Astrocyte of the cerebellum (primary cell): ENCODE data around the gene FRAS1.
"Not testable (repeated sequence)": the region's sequence is repeated elsewhere in the genome, so short reads cannot be mapped to it uniquely, and the experiment has no call there.

Experiments used
- DNase-seq: peaks from one replicate; pipeline ENCODE4 v3.0.0-alpha.2; 2011; ENCODE audit warnings: low read depth
- H3K4me3 ChIP-seq: 2 replicates; pipeline ENCODE4 v1.5.1; 2011; ENCODE audit warnings: mild to moderate bottlenecking, low read depth, low read length, moderate library complexity
- in situ Hi-C: cut with HindIII; loops from 2 replicates; pipeline ENCODE4 v1.10.0; 2017; ENCODE audit warnings: low sequenced_read_pairs
- TF ChIP-seq, protein P1 (sequence below): IDR thresholded peaks from 2 replicates; pipeline ENCODE4 v1.5.1; 2012; ENCODE audit warnings: low read length, low read depth, moderate library complexity, mild to moderate bottlenecking; ENCODE audit errors: missing control alignments

The FRAS1 gene

DNA sequence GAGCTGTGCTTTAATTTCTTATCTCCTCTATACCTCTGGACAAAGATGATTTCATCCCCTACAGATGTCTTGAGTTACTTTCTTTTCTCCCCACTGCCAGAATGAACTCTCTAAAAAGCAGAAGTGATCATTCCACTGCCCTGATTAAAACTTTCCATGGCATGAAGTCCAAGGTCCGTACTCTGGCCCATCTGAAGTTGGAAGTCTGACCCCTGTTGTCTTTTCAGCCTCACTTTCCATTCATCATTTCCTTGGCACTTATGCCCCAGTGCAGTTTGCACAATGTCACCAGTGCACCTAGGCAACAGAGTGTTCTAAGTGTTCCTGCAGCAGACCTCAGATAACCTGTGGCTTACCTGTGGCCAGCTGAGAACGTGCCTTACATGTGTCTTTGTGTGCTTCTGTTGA, 242.4 kb downstream of the FRAS1 start:
- TF ChIP-seq, protein P1, sequence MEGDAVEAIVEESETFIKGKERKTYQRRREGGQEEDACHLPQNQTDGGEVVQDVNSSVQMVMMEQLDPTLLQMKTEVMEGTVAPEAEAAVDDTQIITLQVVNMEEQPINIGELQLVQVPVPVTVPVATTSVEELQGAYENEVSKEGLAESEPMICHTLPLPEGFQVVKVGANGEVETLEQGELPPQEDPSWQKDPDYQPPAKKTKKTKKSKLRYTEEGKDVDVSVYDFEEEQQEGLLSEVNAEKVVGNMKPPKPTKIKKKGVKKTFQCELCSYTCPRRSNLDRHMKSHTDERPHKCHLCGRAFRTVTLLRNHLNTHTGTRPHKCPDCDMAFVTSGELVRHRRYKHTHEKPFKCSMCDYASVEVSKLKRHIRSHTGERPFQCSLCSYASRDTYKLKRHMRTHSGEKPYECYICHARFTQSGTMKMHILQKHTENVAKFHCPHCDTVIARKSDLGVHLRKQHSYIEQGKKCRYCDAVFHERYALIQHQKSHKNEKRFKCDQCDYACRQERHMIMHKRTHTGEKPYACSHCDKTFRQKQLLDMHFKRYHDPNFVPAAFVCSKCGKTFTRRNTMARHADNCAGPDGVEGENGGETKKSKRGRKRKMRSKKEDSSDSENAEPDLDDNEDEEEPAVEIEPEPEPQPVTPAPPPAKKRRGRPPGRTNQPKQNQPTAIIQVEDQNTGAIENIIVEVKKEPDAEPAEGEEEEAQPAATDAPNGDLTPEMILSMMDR: no peak
- no peak for DNase-seq
- in situ Hi-C loops: no loop called here
- no peak overlapping the region for H3K4me3 ChIP-seq

DNA sequence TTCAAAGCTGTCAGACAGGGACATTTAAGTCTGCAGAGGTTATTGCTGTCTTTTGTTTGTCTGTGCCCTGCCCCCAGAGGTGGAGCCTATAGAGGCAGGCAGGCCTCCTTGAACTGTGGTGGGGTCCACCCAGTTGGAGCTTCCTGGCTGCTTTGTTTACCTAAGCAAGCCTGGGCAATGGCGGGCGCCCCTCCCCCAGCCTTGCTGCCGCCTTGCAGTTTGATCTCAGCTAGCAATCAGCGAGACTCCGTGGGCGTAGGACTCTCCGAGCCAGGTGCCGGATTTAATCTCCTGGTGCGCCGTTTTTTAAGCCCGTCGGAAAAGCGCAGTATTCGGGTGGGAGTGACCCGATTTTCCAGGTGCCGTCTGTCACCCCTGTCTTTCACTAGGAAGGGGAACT, 250.1 kb downstream of the FRAS1 start:
- H3K4me3 ChIP-seq, in situ Hi-C loops, DNase-seq: not testable (repeated sequence)

DNA sequence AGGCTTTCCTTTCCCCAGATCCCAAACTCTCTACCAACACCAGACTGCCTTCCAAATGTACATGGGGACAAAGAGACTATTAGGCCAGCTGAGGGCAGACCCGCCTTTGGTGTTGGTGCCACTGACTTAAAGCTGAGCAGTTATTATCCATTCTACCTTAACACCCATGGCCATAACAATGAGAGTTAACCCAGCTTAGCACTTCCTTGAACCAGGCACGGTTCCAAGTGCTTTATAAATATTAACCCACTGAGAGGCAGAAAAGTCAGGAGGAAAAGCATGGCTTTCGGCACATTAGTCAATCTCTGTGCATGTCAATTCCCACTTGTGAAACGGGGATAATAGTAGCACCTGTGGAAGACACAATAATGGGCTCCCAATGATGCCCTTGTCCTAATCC, 251.4 kb downstream of the FRAS1 start:
- H3K4me3 ChIP-seq: no peak overlapping the region
- TF ChIP-seq, protein P1: no peak
- DNase-seq: no peak
- in situ Hi-C loops: no loop called here

DNA sequence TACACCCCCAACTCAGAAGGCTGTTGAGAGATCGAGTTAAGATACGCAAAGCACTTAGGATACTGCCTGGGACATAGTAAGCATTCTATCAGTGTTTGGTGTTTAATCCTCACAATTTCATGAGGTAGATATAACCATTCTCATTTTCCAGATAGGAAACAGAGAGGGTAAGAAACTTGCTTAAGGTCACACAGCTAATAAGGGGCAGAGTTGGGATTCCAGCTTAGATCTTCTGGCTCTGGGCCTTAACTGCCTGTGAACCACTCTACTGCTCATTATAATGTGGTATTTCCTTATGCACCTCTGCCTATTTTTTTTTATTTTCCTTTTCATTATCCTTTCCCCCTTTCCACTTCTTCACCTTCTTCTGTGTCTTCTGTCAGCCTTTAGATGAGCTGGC, 252.2 kb downstream of the FRAS1 start:
- TF ChIP-seq, protein P1: no peak
- H3K4me3 ChIP-seq: no peak overlapping the region
- DNase-seq: no peak
- in situ Hi-C loops: no loop called here

DNA sequence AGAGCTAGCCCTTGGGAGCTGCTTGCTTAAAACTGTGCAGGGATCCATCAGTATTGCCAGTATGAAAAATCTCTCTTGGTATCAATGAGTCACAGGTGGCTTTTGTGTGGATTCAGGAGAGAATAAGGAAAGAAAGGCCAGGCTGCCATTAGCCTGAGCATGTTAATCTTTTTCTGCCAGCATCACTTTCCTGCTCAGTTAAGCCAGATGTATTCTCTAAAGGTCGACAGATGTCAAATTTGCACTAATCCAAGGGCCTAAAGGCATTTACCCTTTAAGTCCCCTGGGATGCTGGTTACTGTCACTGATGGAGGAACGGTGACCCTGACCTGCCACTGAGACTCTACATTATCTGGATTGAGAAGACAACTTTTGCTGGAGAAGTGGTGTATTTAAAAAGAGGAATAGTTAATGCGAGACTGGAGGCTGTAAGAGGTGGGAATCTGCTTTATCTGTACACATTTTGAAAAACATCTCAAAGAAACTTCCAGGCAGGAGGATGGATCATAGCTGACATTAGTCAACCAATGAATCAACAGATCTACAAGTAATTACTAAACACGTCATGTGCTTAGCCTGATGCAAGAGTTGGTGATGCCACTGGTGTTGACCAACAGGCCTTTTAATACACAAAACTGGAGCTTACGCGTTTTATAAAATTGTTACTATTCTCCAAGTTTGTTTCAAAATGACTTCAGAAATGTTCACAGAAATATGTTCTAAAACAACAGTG, 253.1 kb downstream of the FRAS1 start:
- no peak for DNase-seq
- no peak overlapping the region for H3K4me3 ChIP-seq
- TF ChIP-seq, protein P1: no peak
- in situ Hi-C loops: no loop called here

DNA sequence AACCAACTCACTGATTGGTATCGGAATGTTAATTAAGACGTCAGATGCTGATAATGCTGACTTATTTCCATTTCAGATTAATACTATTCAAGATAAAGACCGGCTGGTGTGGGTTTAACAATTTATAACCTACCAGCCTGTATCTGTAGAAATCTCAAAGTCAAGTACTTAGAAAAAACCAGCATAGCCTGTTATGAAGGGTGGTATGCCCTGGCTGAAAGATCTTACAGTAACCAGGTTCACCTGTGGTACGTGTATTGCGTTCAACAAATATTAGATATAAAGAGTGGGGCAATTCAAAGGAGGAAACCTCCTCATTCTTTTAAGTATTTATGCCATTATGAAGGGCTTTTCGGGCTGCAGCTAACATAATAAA, 253.6 kb downstream of the FRAS1 start:
- DNase-seq: no peak

DNA sequence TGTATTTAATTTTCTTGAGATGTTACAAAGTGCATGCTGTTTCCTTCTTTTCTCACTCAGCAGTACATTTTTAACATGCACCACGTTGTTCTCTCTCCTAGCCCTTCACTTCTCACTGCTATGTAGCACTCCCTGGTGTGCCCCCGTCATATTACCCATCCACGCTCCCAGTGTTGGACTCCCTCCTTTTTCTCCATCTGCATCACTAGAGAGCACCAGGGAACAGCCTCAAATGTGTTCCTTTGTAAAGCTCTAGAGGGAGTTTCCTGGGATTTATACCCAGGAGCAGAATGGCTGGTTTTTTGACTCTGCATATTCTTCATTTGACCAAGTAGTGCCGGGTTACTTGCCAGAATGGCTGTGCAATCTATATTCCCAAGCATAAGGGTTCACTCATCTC, 254.2 kb downstream of the FRAS1 start:
- TF ChIP-seq, protein P1: no peak
- no peak overlapping the region for H3K4me3 ChIP-seq
- in situ Hi-C loops: no loop called here
- DNase-seq: no peak

More for the DNA sequence above, 253.6 kb downstream of the FRAS1 start:
- in situ Hi-C loops: no loop called here
- H3K4me3 ChIP-seq: no peak overlapping the region
- TF ChIP-seq, protein P1: no peak
